Measurements from ENCODE around the gene CFAP52.
A peak's percentile ranks its signal among the peaks of the same experiment; 100 is the strongest.
"Not testable (repeated sequence)": the region's sequence is repeated elsewhere in the genome, so short reads cannot be mapped to it uniquely, and the experiment has no call there.

CFAP52 gene

DNA sequence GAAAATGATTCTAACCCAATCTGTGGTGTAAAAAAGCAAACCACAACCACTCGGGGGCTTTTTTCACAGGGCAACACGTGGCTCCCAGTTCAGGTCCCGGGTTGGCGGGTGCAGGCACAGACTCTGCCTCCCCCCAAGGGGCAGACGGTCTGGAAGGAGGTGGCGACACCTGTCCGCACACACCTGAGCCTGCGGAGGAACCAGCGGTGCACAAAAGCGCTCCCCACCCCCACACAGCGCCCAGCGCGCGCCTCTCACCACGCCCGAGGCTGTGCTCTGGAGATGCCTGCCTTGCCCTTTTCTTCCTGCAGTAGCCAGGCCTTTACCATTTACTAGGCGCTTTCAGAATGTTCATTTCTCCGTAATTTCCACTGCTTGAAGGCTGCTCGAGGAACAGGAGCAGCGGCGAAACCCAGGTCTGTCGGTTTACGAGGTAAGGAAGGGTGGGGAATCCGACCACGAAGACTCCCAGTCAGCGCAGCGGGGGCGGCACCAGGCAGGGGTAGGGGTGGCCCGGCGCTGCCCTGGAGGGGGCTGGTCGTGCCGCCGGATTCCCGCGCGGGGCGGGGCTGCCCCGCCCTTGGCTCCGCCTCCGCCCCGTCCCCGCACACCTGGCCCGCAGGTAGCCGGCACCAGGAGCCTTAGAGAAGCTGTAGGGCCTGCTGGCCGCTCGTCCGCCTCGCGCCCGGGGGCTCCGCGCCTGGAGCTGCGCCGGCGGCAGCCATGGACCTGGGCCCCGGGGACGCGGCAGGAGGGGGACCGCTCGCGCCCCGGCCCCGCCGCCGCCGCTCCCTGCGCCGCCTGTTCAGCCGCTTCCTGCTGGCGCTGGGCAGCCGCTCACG is 68.7 kb downstream of the CFAP52 start, which contains the start of gene USP43:
Gene USP43, plus strand, starts transcription at position 608 of the 842 bp plus-strand sequence. Its CDS starts 116 bp downstream, at position 724.
- FAIRE-seq (no peak), DNase-seq (ENCODE audit: insufficient read length, low spot score) (peak; percentile 40)

DNA sequence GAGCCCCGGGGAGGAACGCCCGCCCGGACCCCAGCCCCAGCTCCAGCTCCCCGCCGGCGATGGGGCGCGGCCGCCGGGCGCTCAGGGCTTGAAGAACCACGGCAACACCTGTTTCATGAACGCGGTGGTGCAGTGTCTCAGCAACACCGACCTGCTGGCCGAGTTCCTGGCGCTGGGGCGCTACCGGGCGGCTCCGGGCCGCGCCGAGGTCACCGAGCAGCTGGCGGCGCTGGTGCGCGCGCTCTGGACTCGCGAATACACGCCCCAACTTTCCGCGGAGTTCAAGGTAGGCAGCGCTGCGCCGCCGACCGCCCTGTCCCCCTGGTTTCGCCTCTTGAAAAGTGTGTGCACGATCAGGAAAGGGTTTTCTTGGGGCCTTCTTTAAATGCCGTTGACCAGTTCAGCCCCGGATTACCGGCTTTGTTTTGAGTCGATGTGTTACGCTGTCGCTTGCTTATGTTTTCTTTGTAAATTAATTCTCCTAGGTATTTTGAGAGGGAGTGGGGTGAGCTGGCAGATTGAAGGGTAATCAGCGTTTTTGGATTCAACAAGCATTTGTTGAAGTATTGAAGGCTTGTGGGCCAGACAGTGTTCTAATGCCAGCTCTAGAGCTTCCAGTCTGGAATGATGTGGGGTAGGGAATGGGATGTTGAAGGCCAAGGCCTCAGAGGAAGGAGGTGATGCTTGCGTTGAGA is 69.6 kb downstream of the CFAP52 start:
- FAIRE-seq (no peak), DNase-seq (ENCODE audit: insufficient read length, low spot score) (no peak)

DNA sequence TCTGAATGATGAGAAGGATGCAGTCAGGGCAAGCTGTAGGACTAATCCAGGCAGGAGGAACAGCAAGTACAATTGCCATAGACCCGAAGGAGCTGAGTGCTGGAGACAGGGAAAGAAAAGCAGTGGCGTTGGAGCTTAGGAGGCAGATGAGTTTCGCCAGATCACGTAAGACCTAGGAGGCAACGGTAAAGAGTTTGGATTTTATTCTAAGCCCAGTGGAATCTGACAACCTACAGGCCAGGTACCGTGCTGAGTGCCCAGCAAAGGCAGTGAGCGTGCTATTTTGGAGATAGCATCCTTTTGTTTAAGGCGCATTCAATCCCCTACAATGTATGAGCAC is 70.1 kb downstream of the CFAP52 start:
- FAIRE-seq (no peak), DNase-seq (ENCODE audit: insufficient read length, low spot score) (no peak)

- no peak for DNase-seq (ENCODE audit: insufficient read length, low spot score)
- FAIRE-seq = no peak
Measured at GRCh38 chr17:9647014-9647413, 70.6 kb downstream of the CFAP52 start.

- DNase-seq (ENCODE audit: insufficient read length, low spot score) = no peak
- FAIRE-seq = no peak
Measured at GRCh38 chr17:9648521-9649110, 72.2 kb downstream of the CFAP52 start.

- FAIRE-seq (no peak), DNase-seq (ENCODE audit: insufficient read length, low spot score) (no peak)
Measured at GRCh38 chr17:9658593-9659211, 82.3 kb downstream of the CFAP52 start.

- DNase-seq (ENCODE audit: insufficient read length, low spot score) (no peak), FAIRE-seq (no peak)
Measured at GRCh38 chr17:9661027-9661426, 84.6 kb downstream of the CFAP52 start.

DNA sequence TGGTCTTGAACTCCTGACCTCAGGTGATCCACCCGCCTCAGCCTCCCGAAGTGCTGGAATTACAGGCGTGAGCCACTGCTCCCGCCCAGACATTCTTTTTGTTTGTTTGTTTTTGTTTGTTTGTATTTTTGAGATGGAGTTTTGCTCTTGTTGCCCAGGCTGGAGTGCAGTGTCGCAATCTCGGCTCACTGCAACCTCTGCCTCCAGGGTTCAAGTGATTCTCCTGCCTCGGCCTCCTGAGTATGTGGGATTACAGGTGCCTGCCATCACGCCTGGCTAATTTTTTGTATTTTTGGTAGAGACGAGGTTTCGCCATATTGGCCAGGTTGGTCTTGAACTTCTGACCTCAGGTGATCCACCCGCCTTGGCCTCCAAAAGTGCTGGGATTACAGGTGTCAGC is 87.1 kb downstream of the CFAP52 start:
- not testable (repeated sequence) for DNase-seq (ENCODE audit: insufficient read length, low spot score); FAIRE-seq

- FAIRE-seq (no peak), DNase-seq (ENCODE audit: insufficient read length, low spot score) (no peak)
Measured at GRCh38 chr17:9666461-9667050, 90.1 kb downstream of the CFAP52 start.

DNA sequence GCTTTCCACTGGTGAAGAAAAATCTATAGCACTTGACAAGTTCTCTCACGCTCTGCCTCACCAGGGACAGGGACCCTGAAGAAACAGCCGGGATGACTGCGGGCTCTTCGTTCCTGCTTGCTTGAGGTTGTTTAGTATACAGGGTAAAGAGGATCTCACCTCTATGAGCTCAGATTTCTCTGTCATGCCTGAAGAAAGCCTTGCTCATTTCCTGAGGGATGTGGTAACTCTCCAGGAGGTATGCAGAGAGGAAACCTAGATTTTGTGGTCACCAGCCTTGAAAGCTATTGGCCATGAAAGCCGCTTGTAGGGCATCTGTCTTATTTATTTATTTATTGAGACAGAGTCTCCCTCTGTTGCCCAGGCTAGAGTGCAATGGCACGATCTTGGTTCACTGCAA is 92.1 kb downstream of the CFAP52 start:
- DNase-seq (ENCODE audit: insufficient read length, low spot score) = peak; percentile 33
- no peak for FAIRE-seq

GRCh38 chr17:9669551-9670008 is 93.1 kb downstream of the CFAP52 start:
- DNase-seq (ENCODE audit: insufficient read length, low spot score) (no peak), FAIRE-seq (no peak)

- DNase-seq (ENCODE audit: insufficient read length, low spot score) = no peak
- no peak for FAIRE-seq
Measured at GRCh38 chr17:9670596-9670995, 94.2 kb downstream of the CFAP52 start.

DNA sequence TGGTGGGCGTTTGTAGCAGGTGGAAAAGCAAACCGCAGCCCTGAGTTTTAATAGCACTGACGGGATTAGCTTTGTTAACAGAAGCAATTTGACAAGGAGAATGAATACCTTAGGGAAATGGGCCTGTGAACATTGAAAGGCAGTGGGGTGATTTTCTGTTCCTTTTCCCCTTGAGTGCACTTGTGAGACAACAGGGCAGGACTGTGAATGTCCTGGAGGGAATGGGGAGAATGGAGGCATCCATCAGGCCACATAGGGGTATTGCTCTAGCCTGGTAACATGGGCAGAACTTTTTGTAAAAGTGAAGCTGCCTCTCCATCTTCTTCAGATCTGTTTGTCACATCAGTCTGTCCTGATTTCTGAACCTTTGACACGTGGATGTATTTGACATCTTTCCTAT is 95.1 kb downstream of the CFAP52 start:
- DNase-seq (ENCODE audit: insufficient read length, low spot score) (no peak), FAIRE-seq (no peak)

DNA sequence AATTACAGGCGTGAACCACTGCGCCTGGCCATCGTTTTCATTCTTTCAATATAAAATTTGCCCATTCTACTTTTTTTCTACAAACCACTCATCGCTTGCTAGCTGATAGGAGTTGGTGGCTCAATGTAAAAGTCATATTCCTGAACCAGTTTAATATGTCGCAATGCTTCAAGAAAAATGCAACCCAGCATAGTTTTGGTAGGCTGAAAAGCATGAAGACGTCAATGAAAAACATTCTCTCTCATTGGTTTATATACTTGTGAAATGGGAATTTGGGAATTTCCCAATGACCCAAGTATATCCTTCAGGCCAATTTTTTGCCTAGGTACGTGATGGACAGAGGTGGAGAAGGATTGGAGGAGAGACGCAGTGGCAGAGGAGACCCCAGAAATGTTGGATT is 95.8 kb downstream of the CFAP52 start:
- DNase-seq (ENCODE audit: insufficient read length, low spot score) = no peak
- FAIRE-seq = no peak

GRCh38 chr17:9672691-9673090 is 96.2 kb downstream of the CFAP52 start:
- no peak for FAIRE-seq

DNA sequence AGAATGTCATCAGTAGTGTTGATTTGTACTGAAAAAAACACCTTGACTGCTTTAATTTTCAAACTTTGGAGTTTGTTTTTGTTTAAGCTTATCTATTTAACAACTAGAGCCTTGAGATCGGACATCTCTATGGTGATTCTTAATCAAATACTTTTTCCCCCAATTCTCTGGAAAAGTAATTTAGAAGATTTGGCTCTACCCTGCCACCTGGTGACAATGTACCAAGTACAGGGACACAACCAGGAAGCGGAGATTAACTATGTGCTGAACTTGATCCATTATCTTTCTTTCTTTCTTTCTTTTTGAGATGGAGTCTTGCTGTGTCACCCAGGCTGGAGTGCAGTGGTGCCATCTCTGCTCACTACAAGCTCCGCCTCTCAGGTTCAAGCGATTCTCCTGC is 99.6 kb downstream of the CFAP52 start:
- no peak for FAIRE-seq
- DNase-seq (ENCODE audit: insufficient read length, low spot score) = no peak

More at GRCh38 chr17:9672691-9673090, 96.2 kb downstream of the CFAP52 start:
- DNase-seq (ENCODE audit: insufficient read length, low spot score) = no peak

- peak; percentile 26 for DNase-seq (ENCODE audit: insufficient read length, low spot score)
- FAIRE-seq = no peak
Measured at GRCh38 chr17:9676820-9677310, 100.4 kb downstream of the CFAP52 start.

DNA sequence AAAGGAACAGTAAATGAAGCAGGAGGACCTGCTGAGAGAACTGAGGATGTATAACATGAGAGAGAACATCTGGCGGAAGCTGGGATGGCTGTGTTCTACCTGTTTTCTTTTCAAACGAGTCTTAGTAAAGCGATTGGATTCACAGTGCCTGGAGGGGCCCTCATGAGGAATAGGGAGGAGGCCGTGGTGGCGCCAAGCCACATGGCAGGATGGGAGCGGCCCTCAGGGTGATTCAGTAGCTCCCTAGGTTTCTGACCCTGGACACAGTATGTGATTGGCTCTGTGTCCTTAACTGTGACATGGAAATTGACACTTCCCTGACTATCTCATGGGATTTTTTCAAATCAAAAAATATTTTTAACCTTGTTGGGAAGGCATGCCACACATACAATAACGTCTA is 101.0 kb downstream of the CFAP52 start:
- FAIRE-seq = no peak

DNA sequence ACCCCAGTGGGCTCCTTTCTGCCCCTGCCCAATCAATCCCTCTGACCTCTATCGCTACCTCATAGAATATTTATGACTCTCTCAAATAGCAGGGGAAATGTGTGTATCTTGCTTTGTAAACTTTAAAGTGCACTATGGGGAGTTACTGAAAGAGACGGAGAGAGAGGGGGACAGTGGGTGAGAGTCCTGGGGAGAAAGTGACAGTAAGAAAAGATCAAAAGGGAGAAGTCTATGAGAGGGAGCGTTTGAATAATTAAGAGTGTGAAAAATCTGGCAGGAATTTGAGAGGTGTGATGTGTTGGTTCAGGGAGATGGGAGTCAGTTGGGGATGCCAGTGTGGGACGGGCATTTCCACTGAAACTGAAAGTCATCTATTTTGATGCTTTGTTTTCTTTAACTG is 101.5 kb downstream of the CFAP52 start:
- FAIRE-seq = no peak
- no peak for DNase-seq (ENCODE audit: insufficient read length, low spot score)

More for the DNA sequence above, 101.0 kb downstream of the CFAP52 start:
- DNase-seq (ENCODE audit: insufficient read length, low spot score) = no peak

DNA sequence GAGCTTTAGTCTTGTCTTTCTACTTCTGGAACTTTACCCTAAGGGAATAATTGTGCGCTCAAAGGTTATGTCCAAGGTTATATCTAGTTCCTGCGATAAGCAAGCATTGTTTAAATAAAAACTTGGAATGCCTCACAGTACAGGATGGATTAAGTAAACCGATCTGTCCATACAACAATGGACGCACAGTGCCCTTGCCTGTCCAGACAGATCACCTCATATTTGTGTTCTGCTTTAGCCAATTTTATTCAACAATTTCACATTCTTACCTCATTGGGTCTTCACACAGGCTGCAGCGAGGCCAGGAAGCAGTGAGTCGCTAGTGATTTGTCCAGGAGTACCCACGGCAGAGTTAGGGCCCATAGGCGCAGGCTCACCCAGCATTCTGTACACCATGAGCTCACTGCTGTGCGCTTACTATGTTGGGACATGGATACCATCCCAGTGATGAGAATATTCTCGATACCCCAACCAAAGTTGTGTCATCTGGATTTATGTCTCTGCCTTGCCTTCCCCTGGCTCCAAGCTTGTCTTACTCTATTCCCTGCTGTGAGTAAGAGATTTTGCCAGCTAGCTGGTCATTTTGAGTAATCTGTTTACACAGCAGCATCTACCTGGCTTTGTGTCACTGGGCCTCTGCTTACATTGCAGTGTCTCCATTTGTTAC is 108.6 kb downstream of the CFAP52 start:
- peak; percentile 28 for FAIRE-seq
- no peak for DNase-seq (ENCODE audit: insufficient read length, low spot score)
